Peyer's patch (tissue), 4 donors: ENCODE results near the gene DUOXA1.

Experiments used
- CTCF ChIP-seq, 6 experiments: fragments of 450-650 bp in 4 of 6; fragments of 200-600 bp in 2 of 6; sonication (generic) in 1 of 6; IDR thresholded peaks; one replicate each; pipeline ENCODE4 v1.5.1; 2017 to 2019; ENCODE audit warnings: antibody characterized with exemption in 6 of 6, mild to moderate bottlenecking in 3 of 6, moderate library complexity in 1 of 6
- POLR2A ChIP-seq, 2 donors: fragments of 450-650 bp; IDR thresholded peaks; one replicate each; pipeline ENCODE4 v1.5.1; 2017; ENCODE audit warnings: antibody characterized with exemption in 2 of 2, mild to moderate bottlenecking in 2 of 2, moderate library complexity in 2 of 2

DNA sequence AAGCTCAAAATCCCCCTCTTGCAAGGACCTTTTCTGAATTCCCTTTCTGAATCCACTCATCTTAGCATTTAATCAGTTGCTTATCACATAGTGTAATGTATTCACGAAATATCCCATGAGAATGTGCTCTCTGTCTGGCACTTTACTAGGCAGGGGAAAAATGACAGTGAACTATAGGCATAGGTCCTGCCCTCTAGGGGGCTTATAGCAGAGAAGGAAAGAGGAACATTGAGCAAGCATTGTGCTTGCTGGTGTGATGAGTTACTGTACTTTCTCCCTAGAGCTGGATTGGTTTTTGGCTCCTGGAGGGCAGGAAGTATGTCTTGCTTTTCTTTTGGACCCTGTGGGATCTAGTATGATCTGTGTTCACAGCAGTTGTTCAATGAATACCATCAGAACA lies 42.2 kb downstream of the DUOXA1 start:
- TF ChIP-seq POLR2A (IDR thresholded peaks at IDR 0.05): no peak
- TF ChIP-seq CTCF (IDR thresholded peaks at IDR 0.05): no peak
